HG02759 (cell line): ENCODE measurements around the gene NEDD4L.

Experiments used
- ATAC-seq: cut with Tn5 transposase; IDR thresholded peaks from one replicate; pipeline ENCODE4 v1.9.1; 2021; ENCODE audit warnings: mild to moderate bottlenecking, moderate library complexity; ENCODE audit not compliant: unreplicated experiment

Gene NEDD4L

GRCh38 chr18:58175786-58176176 is 131.8 kb downstream of the NEDD4L start:
- ATAC-seq, result no peak

DNA sequence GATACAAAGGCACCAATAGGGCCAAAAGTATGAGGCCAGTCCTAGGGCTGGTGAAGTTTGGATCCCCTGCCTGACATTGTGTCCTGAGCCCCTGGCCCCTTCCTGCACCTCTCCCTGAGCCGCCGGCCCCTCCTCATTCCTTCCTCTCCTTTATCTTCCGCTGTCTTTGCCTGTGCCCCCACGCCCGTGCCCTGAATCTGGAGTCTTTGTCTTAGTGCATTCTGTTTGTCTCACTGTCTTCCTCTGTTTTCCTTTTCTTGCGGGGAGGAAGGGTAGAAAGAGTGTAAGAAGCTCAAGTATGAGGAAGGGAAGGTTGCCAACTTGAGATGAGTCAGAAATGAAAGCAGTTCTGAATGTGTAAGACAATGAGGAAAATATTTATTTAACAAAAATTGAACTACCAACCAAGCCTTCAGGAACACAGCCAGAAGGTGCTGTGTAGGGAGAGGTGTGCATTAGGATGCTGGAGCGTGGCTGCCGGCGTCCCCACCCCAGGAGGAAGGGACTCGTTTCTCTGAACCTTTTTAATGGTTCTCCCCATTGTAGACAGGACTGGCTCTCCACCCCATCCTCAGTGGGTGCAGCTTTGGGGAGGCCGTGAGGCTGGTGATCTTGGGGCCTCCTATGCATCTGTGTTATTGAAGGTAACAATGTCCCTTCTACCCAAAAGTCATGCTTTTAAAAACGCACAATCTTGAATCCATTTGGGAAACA is 133.1 kb downstream of the NEDD4L start:
- no peak for ATAC-seq

DNA sequence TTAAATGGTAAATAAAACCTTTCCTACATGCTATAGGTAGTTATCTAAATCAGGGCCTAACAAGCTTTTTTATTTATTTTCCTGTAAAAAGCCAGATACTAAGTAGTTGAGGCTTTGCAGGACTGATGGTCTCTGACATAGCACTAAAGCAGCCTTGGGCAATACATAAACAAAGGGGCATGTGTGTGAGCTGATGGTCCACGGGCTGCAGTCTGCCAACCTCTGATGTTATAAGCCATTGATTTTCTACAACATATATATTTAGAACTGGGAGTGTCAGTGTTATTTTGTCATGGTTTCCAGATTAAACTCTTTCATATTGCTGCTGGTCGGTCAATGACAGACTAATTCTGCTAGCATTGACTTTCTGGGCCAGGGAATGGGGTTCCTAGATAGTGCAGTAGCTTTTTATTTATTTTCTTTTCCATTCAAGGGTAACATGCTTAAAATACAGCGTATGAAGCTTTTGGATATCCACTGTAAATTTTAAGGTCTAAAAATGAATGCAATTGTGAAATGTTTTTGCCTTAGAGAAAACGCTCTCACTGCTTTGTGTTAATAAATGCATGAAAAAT is 134.0 kb downstream of the NEDD4L start:
- no peak for ATAC-seq

DNA sequence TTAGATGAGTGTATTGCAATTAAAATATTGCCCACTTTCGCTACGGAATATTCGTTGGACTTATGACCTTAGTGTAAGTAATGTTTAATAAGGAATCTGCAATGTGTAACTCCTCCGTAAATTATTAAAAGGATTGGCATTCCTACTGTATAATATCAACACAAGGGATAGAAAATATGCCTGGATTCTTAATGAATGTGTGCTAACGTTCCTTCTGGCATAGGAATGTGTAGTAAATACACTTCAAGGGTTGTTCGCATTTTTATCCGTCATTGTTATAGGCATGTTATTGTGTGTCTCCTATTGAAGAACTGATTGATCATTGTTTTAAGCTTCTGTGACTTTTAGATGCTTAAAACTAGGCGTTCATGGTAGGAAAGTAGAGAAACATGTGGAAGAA is 134.5 kb downstream of the NEDD4L start:
- no peak for ATAC-seq

GRCh38 chr18:58180172-58180571 is 136.1 kb downstream of the NEDD4L start:
- ATAC-seq, result no peak

- ATAC-seq, result no peak
Measured at GRCh38 chr18:58180738-58181353, 136.8 kb downstream of the NEDD4L start.

DNA sequence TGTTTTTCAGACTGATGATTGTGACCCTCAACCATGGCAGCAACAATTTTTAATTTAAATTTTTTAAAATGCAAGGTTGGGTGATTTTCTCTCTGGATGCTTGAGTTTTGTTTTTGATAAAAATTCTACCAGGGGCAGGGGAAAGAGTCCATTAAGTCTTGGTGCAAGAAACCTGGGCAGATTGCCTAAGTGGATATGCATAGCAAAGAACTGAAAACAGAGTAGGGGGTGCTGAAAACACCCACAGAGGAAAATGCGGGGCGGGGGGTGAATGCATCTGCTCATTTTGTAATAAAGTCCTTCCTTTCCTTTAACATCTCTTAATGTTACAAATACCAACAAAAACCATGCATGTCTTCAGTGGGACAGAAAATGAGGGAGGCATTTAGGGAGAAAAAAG is 138.0 kb downstream of the NEDD4L start:
- ATAC-seq, result no peak

GRCh38 chr18:58183226-58183625 is 139.2 kb downstream of the NEDD4L start:
- ATAC-seq, result no peak

DNA sequence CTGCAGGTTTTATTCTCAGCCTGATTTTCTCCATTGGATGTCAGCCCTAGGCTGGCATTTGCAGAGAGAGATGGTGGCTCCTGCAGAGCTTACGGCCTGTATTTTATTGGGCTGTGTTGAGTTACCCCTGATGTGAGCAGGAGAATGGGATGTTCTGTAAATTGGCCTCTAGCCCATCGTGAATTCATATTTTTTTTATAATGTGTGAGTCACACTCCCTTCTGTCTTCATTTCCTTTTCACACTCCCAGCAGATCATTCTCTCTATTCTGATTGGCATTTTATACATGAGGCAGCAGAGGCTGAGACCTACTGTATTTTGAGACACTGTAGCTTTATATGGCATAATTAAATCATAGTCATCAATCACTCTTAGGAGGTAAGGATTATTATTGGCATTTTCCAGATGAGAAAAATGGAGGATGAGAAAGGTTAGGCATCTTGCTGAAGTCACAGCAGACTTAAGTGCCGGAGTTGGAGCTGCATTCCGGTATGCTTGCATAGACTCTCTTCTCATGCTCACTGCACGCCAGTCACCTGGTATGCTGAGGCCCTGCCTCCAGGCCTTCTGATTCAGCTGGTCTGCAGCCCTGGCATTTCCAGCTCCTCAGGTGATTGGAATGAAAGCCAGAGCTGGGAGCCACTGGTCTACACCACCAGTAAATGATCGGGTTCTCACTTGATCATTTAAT is 142.4 kb downstream of the NEDD4L start:
- no peak for ATAC-seq

DNA sequence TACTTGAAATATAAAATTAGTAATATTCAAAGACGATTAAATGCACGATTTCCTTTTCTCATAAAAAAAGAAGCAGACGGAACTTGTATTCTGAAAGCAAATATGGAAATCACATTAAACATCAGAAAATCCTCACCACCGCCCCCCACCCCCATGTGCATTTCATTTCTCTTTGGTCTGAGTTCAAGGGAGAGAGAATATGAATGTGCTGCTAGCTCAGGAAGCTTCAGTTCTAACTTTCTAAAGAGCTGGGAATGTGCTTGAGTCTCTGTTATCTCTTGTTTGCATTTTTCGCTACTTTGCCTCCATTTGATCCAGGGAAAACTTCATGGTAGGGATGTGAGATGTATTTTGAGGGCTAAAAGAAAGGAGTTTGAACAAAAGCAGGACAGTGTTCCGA is 143.6 kb downstream of the NEDD4L start:
- no peak for ATAC-seq

DNA sequence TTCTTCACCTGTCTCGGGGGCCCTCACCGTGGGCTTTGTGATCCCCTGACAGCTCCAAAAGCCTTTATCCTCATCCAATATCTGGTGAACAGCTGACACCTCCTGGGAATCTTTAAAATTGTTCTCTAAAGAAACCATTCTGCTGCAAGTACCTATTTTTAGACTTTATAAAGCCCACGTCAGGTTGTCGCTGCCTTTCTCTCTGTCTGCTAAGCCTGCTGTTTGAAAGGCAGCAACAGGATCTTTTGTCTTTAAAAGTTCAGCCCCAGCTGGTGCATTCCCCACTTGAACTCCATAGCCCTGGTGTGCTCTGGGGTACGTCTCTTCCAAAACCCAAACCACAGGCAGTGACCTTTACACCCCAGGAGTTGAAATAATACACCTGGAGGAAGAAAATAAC is 145.0 kb downstream of the NEDD4L start:
- no peak for ATAC-seq

- no peak for ATAC-seq
Measured at GRCh38 chr18:58190842-58191530, 147.0 kb downstream of the NEDD4L start.

- ATAC-seq, result no peak
Measured at GRCh38 chr18:58191626-58192025, 147.6 kb downstream of the NEDD4L start.

- no peak for ATAC-seq
Measured at GRCh38 chr18:58192519-58192918, 148.5 kb downstream of the NEDD4L start.

- ATAC-seq, result no peak
Measured at GRCh38 chr18:58194028-58194427, 150.0 kb downstream of the NEDD4L start.

DNA sequence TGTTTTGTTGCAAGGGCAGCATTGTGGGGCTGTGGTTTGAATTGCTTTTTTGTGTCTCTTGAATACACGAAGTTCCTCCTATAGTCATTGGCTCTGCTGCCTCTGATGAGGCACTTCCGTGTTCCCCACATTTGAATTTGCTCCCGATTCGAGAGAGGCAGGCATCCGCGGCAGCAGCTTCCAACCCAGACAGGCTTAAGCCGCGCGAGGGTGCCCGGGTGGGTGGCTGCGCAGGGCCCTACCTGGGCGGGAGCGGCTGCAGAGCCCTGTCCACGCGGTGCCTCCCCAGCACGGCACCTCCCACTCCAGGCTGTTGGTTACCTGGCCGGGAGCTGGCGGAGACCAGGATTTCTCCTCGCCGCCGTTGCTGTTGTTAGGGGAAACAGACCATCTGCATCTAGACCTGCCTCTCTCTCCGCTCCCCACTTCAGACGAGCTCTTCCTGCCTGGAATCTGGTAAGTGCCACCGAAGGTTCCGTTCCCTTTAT is 151.3 kb downstream of the NEDD4L start:
- ATAC-seq, result peak; percentile 53

- ATAC-seq, result no peak
Measured at GRCh38 chr18:58196164-58196563, 152.1 kb downstream of the NEDD4L start.

DNA sequence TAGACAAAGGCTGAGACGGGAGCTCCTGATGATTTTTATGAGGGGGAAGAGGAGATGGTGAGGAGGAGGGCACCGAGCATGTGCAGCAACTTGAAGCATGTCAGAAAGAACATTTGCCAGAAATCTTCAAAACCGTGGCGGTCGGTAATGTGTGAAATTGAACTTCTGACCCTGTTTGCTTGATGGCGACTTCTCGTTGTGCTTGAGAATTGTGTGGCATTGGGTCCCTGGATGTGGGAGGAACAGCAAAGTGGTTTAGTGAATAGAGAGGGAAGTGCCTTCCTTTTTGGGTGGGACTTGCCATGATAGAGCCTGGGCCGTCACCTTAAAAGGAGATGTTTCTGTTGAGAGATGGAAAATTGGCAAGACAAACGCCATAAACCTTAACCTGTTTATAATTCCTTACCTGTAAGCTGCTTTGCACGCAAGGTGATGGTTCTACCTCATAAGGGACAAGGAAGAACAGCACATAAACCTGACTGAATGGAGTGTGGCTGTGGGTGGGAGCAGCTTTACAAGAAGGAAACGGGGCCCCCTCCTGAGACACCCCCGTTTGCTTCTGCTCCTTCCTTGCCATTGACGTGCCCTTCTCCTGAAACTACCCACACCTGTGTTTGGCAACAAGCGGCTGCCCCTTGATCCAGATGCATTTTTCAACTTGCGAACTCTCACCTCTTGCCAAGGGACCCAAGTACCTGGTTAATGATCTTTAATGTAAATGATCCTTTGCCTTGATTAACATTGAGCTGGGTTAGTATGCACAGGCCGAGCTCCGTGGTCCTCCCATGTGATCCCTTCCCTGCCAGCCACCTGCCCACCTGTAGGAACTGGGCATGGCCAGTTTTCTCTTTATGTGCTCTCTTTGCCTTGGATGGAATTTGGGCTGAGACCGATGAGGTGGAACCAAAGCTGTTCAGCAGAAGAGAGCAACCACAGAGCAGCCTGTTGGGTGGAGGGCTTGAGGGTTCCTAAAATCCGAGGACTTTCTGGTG is 153.2 kb downstream of the NEDD4L start:
- ATAC-seq, result no peak

- ATAC-seq, result no peak
Measured at GRCh38 chr18:58201268-58201667, 157.2 kb downstream of the NEDD4L start.
